SK-N-SH (cell line): Measurements from ENCODE around the gene KSR2. TPM values are rescaled to one million over a fixed set of nuclear protein-coding genes. Genes with fewer than 3 reads are reported as not detected.
"Not testable (repeated sequence)": the region's sequence is repeated elsewhere in the genome, so short reads cannot be mapped to it uniquely, and the experiment has no call there.

ENCODE experiments used
- CTCF ChIA-PET: fragments of 300-600, 350-600 bp; formaldehyde crosslinking; extraction: SDS; loops from one replicate; lab custom pipeline; 2021; lab: Yijun Ruan, JAX
- POLR2A ChIA-PET: fragments of 350-600 bp; sonication (Branson Sonifier 250); formaldehyde crosslinking; extraction: SDS; loops from one replicate; lab custom pipeline; 2020; ENCODE audit warnings: antibody characterized with exemption, inconsistent platforms; lab: Yijun Ruan, JAX
- DNase-seq: peaks from one replicate; pipeline ENCODE4 v3.0.0; 2012
- H2AFZ ChIP-seq: fragments of 200-600 bp; sonication (generic); 2 replicates; pipeline ENCODE4 v1.8.1; 2016; ENCODE audit warnings: antibody characterized with exemption, mild to moderate bottlenecking, low read depth
- H3F3A ChIP-seq: fragments of 200-600 bp; sonication (generic); replicated peaks from 2 replicates; pipeline ENCODE3; 2016; ENCODE audit warnings: antibody characterized with exemption, mild to moderate bottlenecking; ENCODE audit not compliant: insufficient read depth
- H3K27ac ChIP-seq, 2 experiments: fragments of 200-500 bp in 1 of 2; fragments of 200-600 bp in 1 of 2; sonication (Bioruptor generic) in 1 of 2; sonication (generic), shearing (Covaris generic) in 1 of 2; 2 replicates each; pipeline versions ENCODE4 v1.5.1 to v1.6.1; 2014 to 2016; ENCODE audit warnings: low read depth in 2 of 2, inconsistent platforms in 1 of 2, low read length in 1 of 2, mild to moderate bottlenecking in 1 of 2, mixed read lengths in 1 of 2
- H3K27me3 ChIP-seq: fragments of 200-600 bp; sonication (generic), shearing (Covaris generic); 2 replicates; pipeline ENCODE4 v1.6.1; 2016; ENCODE audit warnings: mixed run types; ENCODE audit not compliant: insufficient read depth
- H3K36me3 ChIP-seq, 2 experiments: fragments of 200-500 bp in 1 of 2; fragments of 200-600 bp in 1 of 2; sonication (Bioruptor generic) in 1 of 2; sonication (generic) in 1 of 2; replicated peaks in 1 of 2; 2 replicates each; pipeline versions ENCODE3 to v1.5.1; 2014 to 2016; ENCODE audit warnings: low read length in 1 of 2, mild to moderate bottlenecking in 1 of 2; ENCODE audit not compliant: insufficient read depth in 2 of 2, control insufficient read depth in 1 of 2
- H3K4me1 ChIP-seq, 2 experiments: fragments of 200-500 bp in 1 of 2; fragments of 200-600 bp in 1 of 2; sonication (Bioruptor generic) in 1 of 2; sonication (generic), shearing (Covaris generic) in 1 of 2; 2 replicates each; pipeline versions ENCODE4 v1.5.1 to v1.6.1; 2014 to 2016; ENCODE audit warnings: low read depth in 1 of 2, low read length in 1 of 2, mixed run types in 1 of 2; ENCODE audit not compliant: insufficient read depth in 2 of 2, control insufficient read depth in 1 of 2
- H3K4me2 ChIP-seq: fragments of 200-600 bp; sonication (generic), shearing (Covaris generic); 2 replicates; pipeline ENCODE4 v1.6.1; 2017; ENCODE audit warnings: mixed run types
- H3K4me3 ChIP-seq, 2 experiments: fragments of 200-500 bp in 1 of 2; fragments of 200-600 bp in 1 of 2; sonication (Bioruptor generic) in 1 of 2; sonication (generic), shearing (Covaris generic) in 1 of 2; 2 replicates each; pipeline versions ENCODE4 v1.5.1 to v1.8.1; 2014 to 2016; ENCODE audit warnings: low read depth in 2 of 2, inconsistent platforms in 1 of 2, low read length in 1 of 2, mild to moderate bottlenecking in 1 of 2, mixed read lengths in 1 of 2, moderate library complexity in 1 of 2
- H3K79me2 ChIP-seq: fragments of 200-600 bp; sonication (generic); 2 replicates; pipeline ENCODE4 v1.8.1; 2017; ENCODE audit warnings: mild to moderate bottlenecking; ENCODE audit not compliant: insufficient read depth
- H3K9ac ChIP-seq: fragments of 200-600 bp; sonication (generic); 2 replicates; pipeline ENCODE4 v1.6.1; 2017; ENCODE audit warnings: mixed run types
- H3K9me2 ChIP-seq: fragments of 200-600 bp; sonication (generic); 2 replicates; pipeline ENCODE4 v1.6.1; 2017; ENCODE audit warnings: mixed run types
- H3K9me3 ChIP-seq: fragments of 200-600 bp; sonication (generic); 2 replicates; pipeline ENCODE4 v1.6.1; 2017; ENCODE audit warnings: mixed run types, mild to moderate bottlenecking, moderate library complexity
- H4K20me1 ChIP-seq: fragments of 200-600 bp; sonication (generic); 2 replicates; pipeline ENCODE4 v1.6.1; 2017; ENCODE audit warnings: mild to moderate bottlenecking, mixed run types; ENCODE audit not compliant: insufficient read depth
- CHD2 ChIP-seq: fragments of 150-350 bp; IDR thresholded peaks from 2 replicates; pipeline ENCODE4 v1.6.1; 2018; ENCODE audit warnings: low read length; ENCODE audit not compliant: partially characterized antibody
- FOSL2 ChIP-seq: IDR thresholded peaks from 2 replicates; pipeline ENCODE4 v1.4.0; 2012; ENCODE audit warnings: low read depth, mild to moderate bottlenecking, moderate library complexity, borderline replicate concordance
- FOXJ3 ChIP-seq: sonication (generic); formaldehyde crosslinking; IDR thresholded peaks from 2 replicates; pipeline ENCODE4 v1.5.1; 2020; ENCODE audit warnings: mild to moderate bottlenecking, missing genetic modification reagents
- FOXM1 ChIP-seq: IDR thresholded peaks from 2 replicates; pipeline ENCODE4 v1.4.0; 2012; ENCODE audit warnings: low read depth, mild to moderate bottlenecking
- JUND ChIP-seq: IDR thresholded peaks from 2 replicates; pipeline ENCODE4 v1.4.0; 2012
- MEF2A ChIP-seq: IDR thresholded peaks from 2 replicates; pipeline ENCODE4 v1.4.0; 2012; ENCODE audit warnings: low read depth, borderline replicate concordance
- PBX3 ChIP-seq: IDR thresholded peaks from 2 replicates; pipeline ENCODE4; 2012
- REST ChIP-seq: IDR thresholded peaks from 2 replicates; pipeline ENCODE4 v1.6.1; 2012; ENCODE audit warnings: mild to moderate bottlenecking, low read depth, low read length, moderate library complexity
- RFX5 ChIP-seq: IDR thresholded peaks from 2 replicates; pipeline ENCODE4 v1.6.1; 2012; ENCODE audit warnings: mild to moderate bottlenecking, improper control_type of control experiment, low read length
- TAF1 ChIP-seq: IDR thresholded peaks from 2 replicates; pipeline ENCODE4 v1.6.1; 2012; ENCODE audit warnings: low read depth, mild to moderate bottlenecking, low read length, moderate library complexity, borderline replicate concordance
- TEAD4 ChIP-seq: IDR thresholded peaks from 2 replicates; pipeline ENCODE4 v1.4.0; 2012; ENCODE audit warnings: mild to moderate bottlenecking, borderline replicate concordance; ENCODE audit not compliant: insufficient read depth
- USF1 ChIP-seq: IDR thresholded peaks from 2 replicates; pipeline ENCODE4 v1.4.0; 2012; ENCODE audit warnings: low read depth, borderline replicate concordance
- ZBTB33 ChIP-seq: IDR thresholded peaks from 2 replicates; pipeline ENCODE4 v1.4.0; 2012; ENCODE audit warnings: low read depth, borderline replicate concordance
- WGBS: methylation state at CpG from one replicate; pipeline ENCODE4 v1.1.6; 2017; ENCODE audit warnings: low lambda C conversion rate; 5-methylcytosine and 5-hydroxymethylcytosine counted together
- polyA plus RNA-seq, 3 experiments: library from polyadenylated mRNA; depleted of rRNA; stranded (reverse); fragments of >200 nt; gene quantifications; 2 replicates each; pipeline ENCODE4 v1.2.3, GENCODE V29; 2012

KSR2 gene
- polyA plus RNA-seq, 1 of the 3 experiments (the other 2 are of a cell fraction), result 0.12 TPM

GRCh38 chr12:117629454-117629853 is 339.3 kb downstream of the KSR2 start:
- H3K9ac ChIP-seq, result no peak overlapping the region
- H3K27me3 ChIP-seq, result no peaks in the 10 kb centered on the region
- no peak for DNase-seq
- no peak overlapping the region for H3K4me3 ChIP-seq
- H3K79me2 ChIP-seq, result no peaks in the 10 kb centered on the region
- no peaks in the 10 kb centered on the region for H3K4me1 ChIP-seq
- no peaks in the 10 kb centered on the region for H3K9me2 ChIP-seq
- CTCF ChIA-PET, result no interaction called here
- no peak overlapping the region for H2AFZ ChIP-seq
- no peak overlapping the region for H3K4me2 ChIP-seq
- H3K9me3 ChIP-seq, result no peaks in the 10 kb centered on the region
- no peaks in the 10 kb centered on the region for H3K36me3 ChIP-seq
- no peak for TF ChIP-seq JUND
- TF ChIP-seq CHD2, result no peak
- TF ChIP-seq FOXJ3, result no peak
- no peak for TF ChIP-seq FOSL2
- TF ChIP-seq MEF2A, result no peak
- TF ChIP-seq USF1, result no peak
- TF ChIP-seq ZBTB33, result no peak
- no peak for TF ChIP-seq FOXM1
- no peak for TF ChIP-seq TAF1
- no peak for TF ChIP-seq RFX5
- TF ChIP-seq PBX3, result no peak
- TF ChIP-seq TEAD4, result no peak
- no peak for TF ChIP-seq REST
- H3K27ac ChIP-seq, result no peak overlapping the region
- no peaks in the 10 kb centered on the region for H3F3A ChIP-seq
- WGBS, result 31% methylated on average over 2 of the region's 2 CpGs
- POLR2A ChIA-PET, result no interaction called here
- no peaks in the 10 kb centered on the region for H4K20me1 ChIP-seq

GRCh38 chr12:117628711-117629110 is 340.1 kb downstream of the KSR2 start:
- H3K27ac ChIP-seq, POLR2A ChIA-PET, H3K4me2 ChIP-seq, H2AFZ ChIP-seq, DNase-seq, H3K4me3 ChIP-seq, H3K36me3 ChIP-seq, H3K9ac ChIP-seq, H3F3A ChIP-seq, H3K9me2 ChIP-seq, H3K4me1 ChIP-seq, H3K9me3 ChIP-seq, H3K27me3 ChIP-seq, H3K79me2 ChIP-seq, H4K20me1 ChIP-seq: not testable (repeated sequence)
- CTCF ChIA-PET, result interaction anchor here (1.4 kb wide), 1 partner anchor 41 kb away, joined by 4 read pairs; no protein-coding TSS in a partner anchor
- WGBS, result 68% methylated on average over 7 of the region's 7 CpGs
